ENCODE results near the gene HDAC9. TPM values are rescaled to one million over a fixed set of nuclear protein-coding genes. Genes with fewer than 3 reads are reported as not detected.
A peak's percentile ranks its signal among the peaks of the same experiment; 100 is the strongest.

HDAC9 gene
- total and polyA plus RNA-seq, 7 donors = 0.38 to 34.2 (median 16.8) TPM

DNA sequence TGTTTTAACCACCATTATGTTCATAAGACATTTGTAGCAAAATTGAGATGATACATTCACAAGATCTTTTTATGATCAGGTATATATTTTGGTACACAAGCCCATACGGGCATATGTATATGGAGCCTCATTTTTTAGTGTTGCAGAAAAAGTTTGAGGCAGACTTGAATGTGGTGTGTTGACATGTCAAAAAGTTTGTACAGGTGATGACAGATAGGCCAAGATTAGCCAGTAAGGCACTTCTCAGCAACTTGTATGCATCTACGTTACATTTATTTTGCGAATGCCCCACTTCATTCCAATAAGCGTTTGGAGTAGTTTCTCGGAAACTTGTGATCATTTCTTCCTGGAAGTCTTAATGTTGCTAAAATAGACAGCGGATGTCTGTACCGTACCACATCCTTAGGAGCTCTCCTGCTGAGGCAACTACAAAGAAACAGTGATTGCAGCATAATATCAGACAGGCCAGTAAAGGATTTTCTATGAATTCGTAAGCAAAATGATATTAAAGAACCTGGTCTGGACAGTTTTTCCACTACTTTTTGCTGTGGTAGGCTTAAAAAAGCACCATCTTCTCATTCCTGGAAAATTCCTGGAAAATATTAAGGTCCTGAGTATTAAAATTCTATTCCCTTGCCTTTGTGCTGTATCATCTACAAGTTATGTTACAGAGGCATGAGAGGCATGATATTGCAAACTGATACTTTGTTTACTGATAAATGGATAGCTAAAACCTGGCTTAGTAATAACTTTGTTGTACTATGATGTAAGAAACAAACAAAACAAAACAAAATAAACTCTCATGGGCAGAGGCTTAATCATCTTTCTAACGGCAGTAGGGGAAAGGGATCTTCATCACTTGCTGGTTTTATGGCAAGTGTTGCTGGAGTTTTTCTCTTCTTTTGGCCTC, 153.6 kb downstream of the HDAC9 start:
- H3K36me3 ChIP-seq (ENCODE audit: insufficient read depth in 1 of 2, low read depth in 1 of 2) = peaks cover 0 to 45% of the 10 kb centered on the region in 2 donors
- peaks cover 4% of the 10 kb centered on the region for H3K4me1 ChIP-seq
- no peak overlapping the region for H3K4me3 ChIP-seq
- 49 to 62% (median 52%) methylated on average over 9 of the region's 9 CpGs for WGBS, 3 donors
- DNase-seq (no peak), ATAC-seq (no peak)
- H3K27ac ChIP-seq = no peak overlapping the region
- intact Hi-C loops (cut with DNase I) = no loop called here
- no peaks in the 10 kb centered on the region for H3K9me3 ChIP-seq
- TF ChIP-seq, protein P1, sequence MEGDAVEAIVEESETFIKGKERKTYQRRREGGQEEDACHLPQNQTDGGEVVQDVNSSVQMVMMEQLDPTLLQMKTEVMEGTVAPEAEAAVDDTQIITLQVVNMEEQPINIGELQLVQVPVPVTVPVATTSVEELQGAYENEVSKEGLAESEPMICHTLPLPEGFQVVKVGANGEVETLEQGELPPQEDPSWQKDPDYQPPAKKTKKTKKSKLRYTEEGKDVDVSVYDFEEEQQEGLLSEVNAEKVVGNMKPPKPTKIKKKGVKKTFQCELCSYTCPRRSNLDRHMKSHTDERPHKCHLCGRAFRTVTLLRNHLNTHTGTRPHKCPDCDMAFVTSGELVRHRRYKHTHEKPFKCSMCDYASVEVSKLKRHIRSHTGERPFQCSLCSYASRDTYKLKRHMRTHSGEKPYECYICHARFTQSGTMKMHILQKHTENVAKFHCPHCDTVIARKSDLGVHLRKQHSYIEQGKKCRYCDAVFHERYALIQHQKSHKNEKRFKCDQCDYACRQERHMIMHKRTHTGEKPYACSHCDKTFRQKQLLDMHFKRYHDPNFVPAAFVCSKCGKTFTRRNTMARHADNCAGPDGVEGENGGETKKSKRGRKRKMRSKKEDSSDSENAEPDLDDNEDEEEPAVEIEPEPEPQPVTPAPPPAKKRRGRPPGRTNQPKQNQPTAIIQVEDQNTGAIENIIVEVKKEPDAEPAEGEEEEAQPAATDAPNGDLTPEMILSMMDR (IDR thresholded peaks at IDR 0.05) = no peak
- H3K27me3 ChIP-seq (ENCODE audit: insufficient read depth in 3 of 3, low read length in 2 of 3) = no peaks in the 10 kb centered on the region

DNA sequence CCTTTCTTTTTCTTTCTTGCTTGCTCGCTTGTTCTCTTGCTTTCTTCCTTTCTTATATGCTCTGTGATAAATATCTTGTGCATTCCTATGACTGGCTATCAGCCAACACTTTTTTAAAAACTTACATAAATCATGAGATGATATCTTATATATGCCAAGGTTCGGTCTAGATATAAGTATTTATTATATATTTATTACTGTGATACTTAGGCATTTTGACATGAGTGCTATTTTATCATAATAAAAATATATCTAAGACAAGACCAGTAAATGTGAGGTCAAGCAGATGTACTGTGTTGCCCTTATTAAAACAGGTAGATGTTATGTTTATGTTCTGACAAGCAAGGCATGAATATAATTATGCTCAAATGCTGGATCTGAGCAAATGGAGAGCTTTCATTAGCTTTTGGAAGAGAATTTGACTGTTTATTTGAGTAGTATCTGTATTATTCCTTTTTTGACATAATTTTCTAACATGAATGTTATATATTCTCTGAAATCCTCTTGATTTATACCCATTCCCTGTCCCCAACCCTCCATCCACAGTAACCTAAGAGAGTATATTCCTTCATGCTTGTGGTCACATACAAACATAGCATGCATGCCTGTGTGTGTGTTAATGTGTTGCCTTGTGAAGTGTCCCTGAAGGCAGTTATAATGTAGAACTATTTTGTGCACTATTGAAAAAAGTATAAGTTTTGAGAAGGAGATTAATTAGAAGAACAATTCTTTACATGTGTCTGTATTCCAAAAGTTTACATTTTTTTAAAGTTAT, 158.0 kb downstream of the HDAC9 start:
- Histone ChIP-seq H3K9me3 (no peaks in the 10 kb centered on the region), H3K4me1 (peaks cover 4% of the 10 kb centered on the region), H3K27me3 (ENCODE audit: insufficient read depth in 3 of 3, low read length in 2 of 3) (no peaks in the 10 kb centered on the region), H3K4me3 (no peak overlapping the region), H3K36me3 (ENCODE audit: insufficient read depth in 1 of 2, low read depth in 1 of 2) (peaks cover 0 to 35% of the 10 kb centered on the region in 2 donors), H3K27ac (no peak overlapping the region)
- ATAC-seq (no peak), DNase-seq (no peak)
- 80 to 85% (median 81%) methylated on average over 2 of the region's 2 CpGs for WGBS, 3 donors
- TF ChIP-seq, protein P1 (IDR thresholded peaks at IDR 0.05) = no peak
- intact Hi-C loops (cut with DNase I) = no loop called here

DNA sequence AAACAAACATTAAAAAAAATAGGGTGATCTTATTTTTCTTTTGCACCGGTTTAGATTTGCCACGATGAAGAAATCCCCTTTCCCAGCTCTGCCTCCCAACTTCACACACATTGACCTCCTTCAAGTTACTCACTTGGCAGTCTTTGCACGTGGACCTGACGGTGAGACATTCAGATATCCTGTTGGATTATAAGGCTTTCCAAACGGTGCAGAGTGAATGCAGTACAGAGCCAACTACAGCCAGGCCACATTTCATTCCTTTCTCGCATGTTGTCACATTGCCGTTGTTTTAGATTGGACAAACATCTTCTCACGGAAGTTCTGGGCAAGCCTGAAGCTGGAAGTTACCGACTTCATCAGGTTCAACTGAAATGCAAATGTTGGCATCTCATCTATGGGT, 159.2 kb downstream of the HDAC9 start:
- Histone ChIP-seq H3K4me3 (no peak overlapping the region), H3K4me1 (no peaks in the 10 kb centered on the region), H3K36me3 (ENCODE audit: insufficient read depth in 1 of 2, low read depth in 1 of 2) (peaks cover 0 to 31% of the 10 kb centered on the region in 2 donors), H3K27ac (no peak overlapping the region), H3K27me3 (ENCODE audit: insufficient read depth in 3 of 3, low read length in 2 of 3) (no peaks in the 10 kb centered on the region), H3K9me3 (no peaks in the 10 kb centered on the region)
- TF ChIP-seq, protein P1 (IDR thresholded peaks at IDR 0.05) = no peak
- intact Hi-C loops (cut with DNase I) = loop anchor here in 1 of 2 donors (5.0 kb wide), 1 partner anchor 62 kb away; no protein-coding TSS in a partner anchor
- 40 to 66% (median 42%) methylated on average over 9 of the region's 9 CpGs for WGBS, 3 donors
- no peak for DNase-seq
- ATAC-seq = peak in 3 of 4 donors; percentile 48 to 80 (median 66)

DNA sequence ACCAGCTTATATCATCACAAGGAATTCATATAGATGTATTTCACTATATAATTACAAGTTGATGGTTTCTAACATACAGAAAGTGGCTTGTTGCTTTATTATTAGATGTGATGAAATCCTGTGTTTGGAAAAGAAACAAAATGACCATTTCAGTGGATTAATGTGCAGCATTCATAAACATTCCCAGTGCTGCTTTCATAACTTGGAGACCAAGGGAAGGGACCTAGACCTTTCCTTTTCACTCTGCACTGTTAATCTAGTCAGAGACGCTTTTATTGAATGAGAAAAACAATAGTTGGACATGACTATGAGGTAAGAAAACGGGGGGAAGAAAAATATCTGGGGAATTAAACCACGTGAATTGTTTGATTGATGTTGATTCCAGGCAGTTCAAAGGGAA, 160.0 kb downstream of the HDAC9 start:
- Histone ChIP-seq H3K9me3 (no peaks in the 10 kb centered on the region), H3K4me3 (no peak overlapping the region), H3K36me3 (ENCODE audit: insufficient read depth in 1 of 2, low read depth in 1 of 2) (peaks cover 0 to 36% of the 10 kb centered on the region in 2 donors), H3K4me1 (no peaks in the 10 kb centered on the region), H3K27ac (no peak overlapping the region), H3K27me3 (ENCODE audit: insufficient read depth in 3 of 3, low read length in 2 of 3) (no peaks in the 10 kb centered on the region)
- no peak for DNase-seq
- ATAC-seq = no peak
- TF ChIP-seq, protein P1 (IDR thresholded peaks at IDR 0.05) = no peak
- WGBS, 3 donors = 28 to 44% (median 38%) methylated on average over 3 of the region's 3 CpGs
- intact Hi-C loops (cut with DNase I) = loop anchor here in 1 of 2 donors (5.0 kb wide), 1 partner anchor 63 kb away; no protein-coding TSS in a partner anchor
